Transverse colon (tissue), 4 donors: ENCODE data around the gene HIVEP2. TPM values are rescaled to one million over a fixed set of nuclear protein-coding genes. Genes with fewer than 3 reads are reported as not detected.

Experiments
- DNase-seq: peaks from one replicate; pipeline ENCODE4 v3.0.0-alpha.2; 2019
- H3K27ac ChIP-seq, 4 donors: fragments of 200-600 bp; sonication (generic); 2 replicates each; pipeline ENCODE4 v1.5.1; 2016 to 2018; ENCODE audit warnings: inconsistent platforms in 4 of 4
- H3K27me3 ChIP-seq: fragments of 200-600 bp; sonication (generic); 2 replicates; pipeline ENCODE4 v1.5.1; 2017; ENCODE audit warnings: inconsistent platforms
- H3K36me3 ChIP-seq, 4 donors: fragments of 200-600 bp; sonication (generic); 2 replicates each; pipeline ENCODE4 v1.5.1; 2017 to 2019; ENCODE audit warnings: inconsistent platforms in 4 of 4
- H3K4me1 ChIP-seq, 4 donors: fragments of 200-600 bp; sonication (generic); 2 replicates each; pipeline ENCODE4 v1.5.1; 2017 to 2020; ENCODE audit warnings: inconsistent platforms in 4 of 4
- H3K4me3 ChIP-seq, 4 donors: fragments of 200-600 bp; sonication (generic); 1 replicate in 1 of 4; 2 replicates in 3 of 4; pipeline versions ENCODE4 v1.5.1 to v1.6.1; 2017 to 2019; ENCODE audit warnings: inconsistent platforms in 4 of 4
- H3K9me3 ChIP-seq, 2 donors: fragments of 200-600 bp; sonication (generic); 2 replicates each; pipeline ENCODE4 v1.5.1; 2017 to 2019; ENCODE audit warnings: inconsistent platforms in 2 of 2
- CTCF ChIP-seq, 5 experiments: fragments of 200-600 bp in 3 of 5; fragments of 450-650 bp in 2 of 5; sonication (generic) in 3 of 5; IDR thresholded peaks; 1 replicate in 2 of 5; 2 replicates in 3 of 5; pipeline ENCODE4 v1.5.1; 2016 to 2017; ENCODE audit warnings: antibody characterized with exemption in 5 of 5, inconsistent platforms in 3 of 5, mild to moderate bottlenecking in 2 of 5, moderate library complexity in 1 of 5
- EP300 ChIP-seq: sonication (generic); formaldehyde crosslinking; IDR thresholded peaks from one replicate; pipeline ENCODE4 v1.6.1; 2017; ENCODE audit warnings: antibody characterized with exemption, low read depth
- POLR2A ChIP-seq: fragments of 450-650 bp; IDR thresholded peaks from one replicate; pipeline ENCODE4 v1.6.1; 2016; ENCODE audit warnings: antibody characterized with exemption, mild to moderate bottlenecking, moderate library complexity
- POLR2AphosphoS5 ChIP-seq, 3 donors: sonication (generic); formaldehyde crosslinking; IDR thresholded peaks; one replicate each; pipeline ENCODE4 v1.6.1; 2016; ENCODE audit warnings: antibody characterized with exemption in 3 of 3
- WGBS, 2 donors: methylation state at CpG; one replicate each; pipeline ENCODE4 v1.1.5; 2018; ENCODE audit warnings: low coverage in 1 of 2; 5-methylcytosine and 5-hydroxymethylcytosine counted together
- in situ Hi-C, 4 donors: fragments of 200-750 bp; cut with MboI; loops; one replicate each; pipeline versions ENCODE4 v1.15.0 to v1.15.1; 2017; ENCODE audit warnings: low sequenced_read_pairs in 3 of 4, low pct_ligation_motif_present in 1 of 4, low pct_unique_long_range_greater_than_20kb in 1 of 4
- intact Hi-C: fragments of 100-400 bp; cut with DNase I; formaldehyde crosslinking; loops from one replicate; pipeline ENCODE4 v1.15.1; 2023; ENCODE audit warnings: low total_unique reads
- total RNA-seq, 4 donors: library from RNA; depleted of rRNA; stranded (reverse); fragments of >200 nt; gene quantifications; one replicate each; pipeline ENCODE4 v1.1.0, GENCODE V29; 2016

Gene HIVEP2
- total RNA-seq, 4 donors from 2014 or later: 10.0 to 22.5 (median 13.7) TPM

- in situ Hi-C loops (no loop called here), intact Hi-C loops (no loop called here)
- Histone ChIP-seq H3K9me3 (no peaks in the 10 kb centered on the region), H3K4me1 (peaks cover 4 to 50% (median 14%) of the 10 kb centered on the region in 4 donors), H3K27me3 (no peaks in the 10 kb centered on the region), H3K27ac (no peak overlapping the region), H3K36me3 (no peaks in the 10 kb centered on the region), H3K4me3 (no peak overlapping the region)
- no peak for TF ChIP-seq POLR2A
- no peak for TF ChIP-seq POLR2AphosphoS5 (IDR thresholded peaks at IDR 0.05)
- TF ChIP-seq EP300: no peak
- no peak for TF ChIP-seq CTCF (IDR thresholded peaks at IDR 0.05)
- 50 to 52% methylated on average over 2 to 4 of the region's 4 CpGs for WGBS, 2 donors
- DNase-seq: no peak
Measured at GRCh38 chr6:142821860-142822259, 123.1 kb downstream of the HIVEP2 start.

GRCh38 chr6:142821164-142821716 lies 123.7 kb downstream of the HIVEP2 start:
- peaks cover 0 to 45% (median 13%) of the 10 kb centered on the region in 4 donors for H3K4me1 ChIP-seq
- peak overlapping the region in 1 of 4 donors; percentile 40 for H3K27ac ChIP-seq
- in situ Hi-C loops: no loop called here
- 86 to 91% methylated on average over 6 of the region's 6 CpGs for WGBS, 2 donors
- H3K27me3 ChIP-seq: no peaks in the 10 kb centered on the region
- no peaks in the 10 kb centered on the region for H3K9me3 ChIP-seq
- DNase-seq: no peak
- intact Hi-C loops: no loop called here
- H3K4me3 ChIP-seq: no peak overlapping the region
- no peaks in the 10 kb centered on the region for H3K36me3 ChIP-seq
- TF ChIP-seq EP300: no peak
- no peak for TF ChIP-seq CTCF (IDR thresholded peaks at IDR 0.05)
- no peak for TF ChIP-seq POLR2A
- no peak for TF ChIP-seq POLR2AphosphoS5 (IDR thresholded peaks at IDR 0.05)

- no peak for DNase-seq
- Histone ChIP-seq H3K27ac (peak overlapping the region; percentile 19 to 59 (median 46)), H3K4me3 (peak overlapping the region in 3 of 4 donors; percentile 17 to 45 (median 23)), H3K9me3 (no peaks in the 10 kb centered on the region), H3K4me1 (peaks cover 0 to 45% (median 13%) of the 10 kb centered on the region in 4 donors), H3K36me3 (no peaks in the 10 kb centered on the region), H3K27me3 (no peaks in the 10 kb centered on the region)
- WGBS, 2 donors: 65% methylated on average over 4 of the region's 4 CpGs
- intact Hi-C loops (no loop called here), in situ Hi-C loops (no loop called here)
- no peak for TF ChIP-seq POLR2A
- no peak for TF ChIP-seq CTCF (IDR thresholded peaks at IDR 0.05)
- no peak for TF ChIP-seq POLR2AphosphoS5 (IDR thresholded peaks at IDR 0.05)
- no peak for TF ChIP-seq EP300
Measured at GRCh38 chr6:142820338-142821051, 124.5 kb downstream of the HIVEP2 start.

DNA sequence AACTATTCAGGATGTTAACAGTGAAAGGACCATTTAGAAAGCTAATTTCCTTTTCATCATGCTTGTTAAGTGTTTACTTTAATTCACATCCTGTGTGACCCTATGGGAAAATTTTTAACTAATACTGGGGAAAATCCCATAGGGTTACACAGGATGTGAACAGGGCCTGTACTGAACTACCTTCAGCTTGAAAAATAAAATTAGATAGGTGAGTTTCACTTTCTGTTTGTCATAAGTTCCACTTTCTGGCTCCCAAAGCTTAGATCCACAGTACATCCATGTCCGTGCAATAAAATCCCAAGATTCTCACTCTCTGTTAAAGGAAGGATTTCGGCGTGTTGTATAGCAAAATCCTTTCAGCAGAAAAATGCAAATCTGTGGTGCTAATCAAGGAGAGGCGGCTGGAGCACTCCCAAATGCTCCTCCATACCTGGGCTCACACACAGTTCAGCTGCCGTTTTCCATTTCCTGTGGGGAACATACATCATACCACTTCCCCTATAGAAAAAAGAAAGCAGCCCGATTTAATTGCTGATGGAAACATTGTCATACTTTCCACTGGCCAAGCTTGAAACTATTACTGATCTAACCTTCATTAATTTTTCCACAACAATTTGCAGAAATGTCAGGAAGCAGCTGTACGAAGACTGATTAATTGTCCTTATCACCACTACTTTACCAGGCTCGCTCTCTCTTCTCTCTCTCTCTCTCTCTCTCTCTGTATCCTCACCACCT lies 125.2 kb downstream of the HIVEP2 start:
- DNase-seq: no peak
- peak overlapping the region; percentile 19 to 59 (median 46) for H3K27ac ChIP-seq
- WGBS, 2 donors: 18 to 19% methylated on average over 5 to 8 of the region's 8 CpGs
- H3K27me3 ChIP-seq: no peaks in the 10 kb centered on the region
- TF ChIP-seq CTCF (IDR thresholded peaks at IDR 0.05) (no peak), POLR2A (no peak), EP300 (no peak), POLR2AphosphoS5 (IDR thresholded peaks at IDR 0.05) (no peak)
- in situ Hi-C loops (no loop called here), intact Hi-C loops (no loop called here)
- H3K9me3 ChIP-seq: no peaks in the 10 kb centered on the region
- H3K4me1 ChIP-seq: peaks cover 0 to 43% (median 13%) of the 10 kb centered on the region in 4 donors
- H3K36me3 ChIP-seq: no peaks in the 10 kb centered on the region
- H3K4me3 ChIP-seq: peak overlapping the region in 3 of 4 donors; percentile 17 to 45 (median 23)
